HEK293T (cell line): Measurements from ENCODE around the gene SCN8A.

ENCODE experiments used
- CTCF ChIA-PET: fragments of 350-600 bp; formaldehyde crosslinking; extraction: SDS; loops from one replicate; lab custom pipeline; 2021; ENCODE audit warnings: antibody characterized with exemption, inconsistent platforms; lab: Yijun Ruan, JAX
- POLR2A ChIA-PET: fragments of 350-600 bp; formaldehyde crosslinking; extraction: SDS; loops from one replicate; lab custom pipeline; 2020; ENCODE audit warnings: antibody characterized with exemption, inconsistent platforms; lab: Yijun Ruan, JAX
- DNase-seq: peaks from one replicate; pipeline ENCODE4 v3.0.0; 2012; ENCODE audit warnings: mixed read lengths; ENCODE audit errors: extremely low spot score
- ARNT ChIP-seq: fragments of 450-650 bp; IDR thresholded peaks from 2 replicates; pipeline ENCODE4 v1.6.1; 2017; ENCODE audit warnings: mild to moderate bottlenecking
- BHLHE40 ChIP-seq: fragments of 450-650 bp; IDR thresholded peaks from 2 replicates; pipeline ENCODE4 v1.6.1; 2016; ENCODE audit warnings: mild to moderate bottlenecking, moderate library complexity, borderline replicate concordance
- CTBP1 ChIP-seq: fragments of 450-650 bp; IDR thresholded peaks from 2 replicates; pipeline ENCODE4 v1.6.1; 2016; ENCODE audit warnings: borderline replicate concordance
- ELF4 ChIP-seq: fragments of 450-650 bp; IDR thresholded peaks from 2 replicates; pipeline ENCODE4 v1.6.1; 2017; ENCODE audit warnings: antibody characterized with exemption
- FOXA1 ChIP-seq: fragments of 450-650 bp; IDR thresholded peaks from 2 replicates; pipeline ENCODE4 v1.6.1; 2016; ENCODE audit warnings: mild to moderate bottlenecking
- FOXK2 ChIP-seq: fragments of 450-650 bp; IDR thresholded peaks from 2 replicates; pipeline ENCODE4 v1.6.1; 2016; ENCODE audit warnings: mild to moderate bottlenecking
- FOXM1 ChIP-seq: fragments of 450-650 bp; IDR thresholded peaks from 2 replicates; pipeline ENCODE4 v1.6.1; 2017; ENCODE audit warnings: mild to moderate bottlenecking, borderline replicate concordance
- HDGF ChIP-seq: fragments of 450-650 bp; IDR thresholded peaks from 2 replicates; pipeline ENCODE4 v1.6.1; 2017; ENCODE audit warnings: antibody characterized with exemption, borderline replicate concordance
- L3MBTL2 ChIP-seq: fragments of 450-650 bp; conservative IDR thresholded peaks from 2 replicates; pipeline ENCODE4 v1.6.1; 2016; ENCODE audit warnings: mild to moderate bottlenecking
- LEF1 ChIP-seq: fragments of 450-650 bp; IDR thresholded peaks from 2 replicates; pipeline ENCODE4 v1.6.1; 2017; ENCODE audit warnings: mild to moderate bottlenecking, borderline replicate concordance
- NFRKB ChIP-seq: fragments of 450-650 bp; IDR thresholded peaks from 2 replicates; pipeline ENCODE4 v1.6.1; 2016; ENCODE audit warnings: mild to moderate bottlenecking, moderate library complexity
- PKNOX1 ChIP-seq: fragments of 450-650 bp; IDR thresholded peaks from 2 replicates; pipeline ENCODE4 v1.6.1; 2016
- SP1 ChIP-seq: fragments of 450-650 bp; IDR thresholded peaks from 2 replicates; pipeline ENCODE4 v1.6.1; 2017
- SUZ12 ChIP-seq: fragments of 450-650 bp; IDR thresholded peaks from 2 replicates; pipeline ENCODE4 v1.6.1; 2016; ENCODE audit warnings: mild to moderate bottlenecking
- TARDBP ChIP-seq: fragments of 450-650 bp; IDR thresholded peaks from 2 replicates; pipeline ENCODE4 v1.6.1; 2016
- ZNF384 ChIP-seq: fragments of 450-650 bp; IDR thresholded peaks from 2 replicates; pipeline ENCODE4 v1.6.1; 2016

The SCN8A gene

GRCh38 chr12:51669996-51670395, 79.0 kb downstream of the SCN8A start:
- CTCF ChIA-PET = no interaction called here
- TF ChIP-seq LEF1 (no peak), SP1 (no peak), FOXK2 (no peak), ELF4 (no peak), FOXM1 (no peak), PKNOX1 (no peak), ZNF384 (no peak), TARDBP (no peak), FOXA1 (no peak), ARNT (no peak), HDGF (no peak), NFRKB (no peak), BHLHE40 (no peak), CTBP1 (no peak), SUZ12 (no peak), L3MBTL2 (no peak)
- POLR2A ChIA-PET = no interaction called here
- no peak for DNase-seq

GRCh38 chr12:51672334-51672733, 81.3 kb downstream of the SCN8A start:
- DNase-seq = no peak
- POLR2A ChIA-PET = no interaction called here

GRCh38 chr12:51675071-51675803, 84.2 kb downstream of the SCN8A start:
- TF ChIP-seq SUZ12 = no peak
- no peak for TF ChIP-seq ELF4
- TF ChIP-seq NFRKB = no peak
- no peak for TF ChIP-seq FOXK2
- TF ChIP-seq LEF1 = no peak
- TF ChIP-seq ZNF384 = no peak
- TF ChIP-seq BHLHE40 = no peak
- no peak for TF ChIP-seq HDGF
- TF ChIP-seq L3MBTL2 = no peak
- no peak for TF ChIP-seq SP1
- TF ChIP-seq CTBP1 = no peak
- TF ChIP-seq FOXM1 = no peak
- TF ChIP-seq TARDBP = no peak
- ChIA-PET POLR2A (no interaction called here), CTCF (interaction anchor here (0.6 kb wide), 1 partner anchor 14 kb away, joined by 3 read pairs; no protein-coding TSS in a partner anchor)
- DNase-seq = no peak

More at GRCh38 chr12:51672334-51672733, 81.3 kb downstream of the SCN8A start:
- CTCF ChIA-PET = no interaction called here
- TF ChIP-seq ZNF384 = no peak
- no peak for TF ChIP-seq BHLHE40
- TF ChIP-seq FOXM1 = no peak
- no peak for TF ChIP-seq ELF4
- TF ChIP-seq CTBP1 = no peak
- TF ChIP-seq TARDBP = no peak
- TF ChIP-seq FOXK2 = no peak
- TF ChIP-seq SUZ12 = no peak
- no peak for TF ChIP-seq FOXA1
- TF ChIP-seq PKNOX1 = no peak
- no peak for TF ChIP-seq SP1
- TF ChIP-seq HDGF = no peak
- no peak for TF ChIP-seq NFRKB
- TF ChIP-seq L3MBTL2 = no peak
- no peak for TF ChIP-seq ARNT

GRCh38 chr12:51676875-51677274, 85.8 kb downstream of the SCN8A start:
- DNase-seq = no peak
- ChIA-PET POLR2A (no interaction called here), CTCF (interaction anchor here (0.6 to 0.7 kb wide), 2 partner anchors 11 to 54 kb away, joined by 3 to 10 read pairs; no protein-coding TSS in a partner anchor)
- TF ChIP-seq HDGF (no peak), SUZ12 (no peak), TARDBP (no peak), NFRKB (no peak), FOXA1 (no peak), SP1 (no peak), FOXM1 (no peak), ZNF384 (no peak), ARNT (no peak)

GRCh38 chr12:51677284-51677968, 86.4 kb downstream of the SCN8A start:
- CTCF ChIA-PET = interaction anchor here (0.6 to 0.7 kb wide), 2 partner anchors 12 to 54 kb away, joined by 3 to 10 read pairs; no protein-coding TSS in a partner anchor
- TF ChIP-seq LEF1 (no peak), NFRKB (no peak), FOXM1 (no peak), HDGF (no peak), FOXA1 (no peak), ELF4 (no peak), TARDBP (no peak), PKNOX1 (no peak), L3MBTL2 (no peak), BHLHE40 (no peak), CTBP1 (no peak), FOXK2 (no peak), ARNT (no peak), SP1 (no peak), ZNF384 (no peak), SUZ12 (no peak)
- POLR2A ChIA-PET = no interaction called here
- no peak for DNase-seq
